Measurements from ENCODE around the gene TAP2. TPM values are rescaled to one million over a fixed set of nuclear protein-coding genes. Genes with fewer than 3 reads are reported as not detected.

Gene TAP2
- total and polyA plus RNA-seq, 10 of the 15 experiments (the other 5 are each of a cell fraction or from before 2014, with no cell fraction given) = 5.3 to 77.2 (median 35.3) TPM

DNA sequence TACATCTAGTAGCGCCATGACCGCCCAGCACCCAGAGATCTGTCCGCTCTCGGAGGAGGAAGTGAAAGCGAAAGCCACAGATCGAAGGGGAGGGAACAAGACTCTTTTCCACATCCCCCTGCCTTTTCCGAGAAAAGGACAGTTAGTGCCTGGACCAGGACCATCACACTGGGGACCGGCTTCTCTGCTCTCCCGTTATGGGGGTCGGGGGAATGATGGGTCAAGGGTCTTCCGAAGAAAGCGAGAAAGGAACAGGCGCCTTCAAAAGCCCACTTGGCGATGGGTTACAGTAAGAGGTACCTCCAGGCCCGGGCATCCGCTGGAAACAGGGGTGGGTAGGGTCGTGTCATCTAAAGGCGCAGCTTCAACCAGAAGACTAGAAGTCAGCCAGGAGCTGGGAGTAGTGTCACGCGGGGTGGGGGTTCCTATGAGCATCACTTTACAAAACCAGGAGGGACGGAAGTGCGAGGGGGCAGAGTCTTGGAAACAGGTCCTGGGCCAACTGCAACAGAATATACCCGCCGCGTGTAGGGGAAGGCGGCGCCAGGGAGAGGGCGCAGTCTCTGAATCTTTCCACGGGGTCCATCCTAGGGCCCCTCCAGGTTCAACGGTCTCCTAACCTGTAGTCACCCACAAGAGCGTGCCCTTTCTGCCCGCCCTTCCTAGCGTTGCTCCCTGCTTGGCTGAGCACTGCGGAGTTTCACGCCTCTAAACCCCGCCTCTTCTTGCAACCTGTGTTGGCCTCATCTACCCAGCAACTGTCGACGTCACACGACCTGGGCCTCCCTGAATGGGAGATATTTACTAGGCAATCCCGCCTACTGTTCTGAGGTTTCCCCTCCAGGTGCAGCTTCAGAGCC lies 5.7 kb upstream of the TAP2 start, which contains the start of gene PSMB8 (continued):
- TF ChIP-seq ZZZ3 (IDR thresholded peaks at IDR 0.05; ENCODE audit: control insufficient read depth, insufficient read length, low read depth) (no peak), EGR1 (IDR thresholded peaks at IDR 0.05; ENCODE audit: borderline replicate concordance in 1 of 2, low read depth in 2 of 2, low read length in 2 of 2) (peak in 1 of 2 experiments; percentile 53; a peak in 1 of 3 replicates), MEF2A (IDR thresholded peaks at IDR 0.05; ENCODE audit: insufficient read depth, low read depth, low read length) (0 out of 2 replicates have a peak, but pooled peaks have one; percentile 30), CBX3 (IDR thresholded peaks at IDR 0.05; ENCODE audit: borderline replicate concordance, low read depth) (no peak), MTA2 (IDR thresholded peaks at IDR 0.05; ENCODE audit: low read depth) (no peak), RFX5 (IDR thresholded peaks at IDR 0.05; ENCODE audit: low read depth, low read length) (peak; percentile 100), ZSCAN29 (IDR thresholded peaks at IDR 0.05) (no peak)
- TF ChIP-seq, protein P1, sequence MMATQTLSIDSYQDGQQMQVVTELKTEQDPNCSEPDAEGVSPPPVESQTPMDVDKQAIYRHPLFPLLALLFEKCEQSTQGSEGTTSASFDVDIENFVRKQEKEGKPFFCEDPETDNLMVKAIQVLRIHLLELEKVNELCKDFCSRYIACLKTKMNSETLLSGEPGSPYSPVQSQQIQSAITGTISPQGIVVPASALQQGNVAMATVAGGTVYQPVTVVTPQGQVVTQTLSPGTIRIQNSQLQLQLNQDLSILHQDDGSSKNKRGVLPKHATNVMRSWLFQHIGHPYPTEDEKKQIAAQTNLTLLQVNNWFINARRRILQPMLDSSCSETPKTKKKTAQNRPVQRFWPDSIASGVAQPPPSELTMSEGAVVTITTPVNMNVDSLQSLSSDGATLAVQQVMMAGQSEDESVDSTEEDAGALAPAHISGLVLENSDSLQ (IDR thresholded peaks at IDR 0.05) = peak; percentile 3; the same call in 1 of the 2 replicates
- TF ChIP-seq, protein P2, sequence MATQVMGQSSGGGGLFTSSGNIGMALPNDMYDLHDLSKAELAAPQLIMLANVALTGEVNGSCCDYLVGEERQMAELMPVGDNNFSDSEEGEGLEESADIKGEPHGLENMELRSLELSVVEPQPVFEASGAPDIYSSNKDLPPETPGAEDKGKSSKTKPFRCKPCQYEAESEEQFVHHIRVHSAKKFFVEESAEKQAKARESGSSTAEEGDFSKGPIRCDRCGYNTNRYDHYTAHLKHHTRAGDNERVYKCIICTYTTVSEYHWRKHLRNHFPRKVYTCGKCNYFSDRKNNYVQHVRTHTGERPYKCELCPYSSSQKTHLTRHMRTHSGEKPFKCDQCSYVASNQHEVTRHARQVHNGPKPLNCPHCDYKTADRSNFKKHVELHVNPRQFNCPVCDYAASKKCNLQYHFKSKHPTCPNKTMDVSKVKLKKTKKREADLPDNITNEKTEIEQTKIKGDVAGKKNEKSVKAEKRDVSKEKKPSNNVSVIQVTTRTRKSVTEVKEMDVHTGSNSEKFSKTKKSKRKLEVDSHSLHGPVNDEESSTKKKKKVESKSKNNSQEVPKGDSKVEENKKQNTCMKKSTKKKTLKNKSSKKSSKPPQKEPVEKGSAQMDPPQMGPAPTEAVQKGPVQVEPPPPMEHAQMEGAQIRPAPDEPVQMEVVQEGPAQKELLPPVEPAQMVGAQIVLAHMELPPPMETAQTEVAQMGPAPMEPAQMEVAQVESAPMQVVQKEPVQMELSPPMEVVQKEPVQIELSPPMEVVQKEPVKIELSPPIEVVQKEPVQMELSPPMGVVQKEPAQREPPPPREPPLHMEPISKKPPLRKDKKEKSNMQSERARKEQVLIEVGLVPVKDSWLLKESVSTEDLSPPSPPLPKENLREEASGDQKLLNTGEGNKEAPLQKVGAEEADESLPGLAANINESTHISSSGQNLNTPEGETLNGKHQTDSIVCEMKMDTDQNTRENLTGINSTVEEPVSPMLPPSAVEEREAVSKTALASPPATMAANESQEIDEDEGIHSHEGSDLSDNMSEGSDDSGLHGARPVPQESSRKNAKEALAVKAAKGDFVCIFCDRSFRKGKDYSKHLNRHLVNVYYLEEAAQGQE (IDR thresholded peaks at IDR 0.05; ENCODE audit: low read depth, low read length) = 0 out of 2 replicates have a peak, but pooled peaks have one; percentile 37
- TF ChIP-seq, protein P3, sequence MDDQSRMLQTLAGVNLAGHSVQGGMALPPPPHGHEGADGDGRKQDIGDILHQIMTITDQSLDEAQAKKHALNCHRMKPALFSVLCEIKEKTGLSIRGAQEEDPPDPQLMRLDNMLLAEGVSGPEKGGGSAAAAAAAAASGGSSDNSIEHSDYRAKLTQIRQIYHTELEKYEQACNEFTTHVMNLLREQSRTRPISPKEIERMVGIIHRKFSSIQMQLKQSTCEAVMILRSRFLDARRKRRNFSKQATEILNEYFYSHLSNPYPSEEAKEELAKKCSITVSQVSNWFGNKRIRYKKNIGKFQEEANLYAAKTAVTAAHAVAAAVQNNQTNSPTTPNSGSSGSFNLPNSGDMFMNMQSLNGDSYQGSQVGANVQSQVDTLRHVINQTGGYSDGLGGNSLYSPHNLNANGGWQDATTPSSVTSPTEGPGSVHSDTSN (IDR thresholded peaks at IDR 0.05; ENCODE audit: insufficient replicate concordance, low read depth, low read length) = no peak

Measured in GM12878 (cell line).